B cell (primary cell): ENCODE results near the gene SMIM21.

Source experiments
- CTCF ChIP-seq: fragments of 200-600 bp; IDR thresholded peaks from one replicate; pipeline ENCODE4 v1.8.0; 2022; ENCODE audit warnings: antibody characterized with exemption, mild to moderate bottlenecking
- EZH2 ChIP-seq: IDR thresholded peaks from 2 replicates; pipeline ENCODE4 v1.6.1; 2012; ENCODE audit warnings: borderline replicate concordance, low read depth, mild to moderate bottlenecking, moderate library complexity, low read length; ENCODE audit not compliant: insufficient read depth, poor library complexity, severe bottlenecking

- no peak for TF ChIP-seq CTCF
- no peak for TF ChIP-seq EZH2
These were observed 50.2 kb downstream of the SMIM21 start for GRCh38 chr18:75377258-75377657.
